CD8-positive, alpha-beta memory T cell (primary cell): ENCODE data around the gene ZNF358. TPM values are rescaled to one million over a fixed set of nuclear protein-coding genes. Genes with fewer than 3 reads are reported as not detected.

Source experiments
- CTCF ChIA-PET: fragments of 350-600 bp; sonication (Branson Sonifier 250); formaldehyde crosslinking; loops from one replicate; lab custom pipeline; 2021; ENCODE audit warnings: antibody characterized with exemption; lab: Charles Lee
- POLR2A ChIA-PET: fragments of 350-600 bp; sonication (Branson Sonifier 250); formaldehyde crosslinking; loops from one replicate; lab custom pipeline; 2021; ENCODE audit warnings: antibody characterized with exemption; lab: Charles Lee
- DNase-seq, 5 donors: peaks; one replicate each; pipeline versions ENCODE4 v3.0.0 to v3.0.0-alpha.2; 2020 to 2022; ENCODE audit warnings: mixed read lengths in 1 of 5
- H3K27ac ChIP-seq: one replicate; pipeline ENCODE4 v1.7.0; 2013; ENCODE audit warnings: low read depth, mild to moderate bottlenecking, low read length, moderate library complexity
- H3K27me3 ChIP-seq: 2 replicates; pipeline ENCODE4 v1.7.0; 2013; ENCODE audit warnings: low read length, mild to moderate bottlenecking; ENCODE audit not compliant: insufficient read depth, poor library complexity, severe bottlenecking
- H3K36me3 ChIP-seq: 2 replicates; pipeline ENCODE4 v1.7.0; 2013; ENCODE audit warnings: mild to moderate bottlenecking, low read length, moderate library complexity; ENCODE audit not compliant: insufficient read depth
- H3K4me1 ChIP-seq: 2 replicates; pipeline ENCODE4 v1.7.0; 2013; ENCODE audit warnings: mild to moderate bottlenecking, low read length, moderate library complexity; ENCODE audit not compliant: insufficient read depth
- H3K4me3 ChIP-seq: 2 replicates; pipeline ENCODE4 v1.7.0; 2013; ENCODE audit warnings: mild to moderate bottlenecking, low read length
- H3K9me3 ChIP-seq: 2 replicates; pipeline ENCODE4 v1.7.0; 2013; ENCODE audit warnings: mild to moderate bottlenecking, low read length
- H3K27ac Mint-ChIP-seq, 8 donors: one replicate each; pipeline ENCODE4 v1.8.0; 2020 to 2021; ENCODE audit warnings: mixed read lengths in 8 of 8, mild to moderate bottlenecking in 6 of 8, inconsistent platforms in 3 of 8, moderate library complexity in 3 of 8
- H3K27me3 Mint-ChIP-seq, 2 donors: one replicate each; pipeline ENCODE4 v1.8.0; 2020 to 2021; ENCODE audit warnings: mixed read lengths in 2 of 2, mild to moderate bottlenecking in 1 of 2, moderate library complexity in 1 of 2
- H3K36me3 Mint-ChIP-seq, 3 donors: one replicate each; pipeline ENCODE4 v1.8.0; 2020 to 2021; ENCODE audit warnings: mixed read lengths in 3 of 3, inconsistent platforms in 1 of 3, mild to moderate bottlenecking in 1 of 3
- H3K4me1 Mint-ChIP-seq, 3 donors: one replicate each; pipeline ENCODE4 v1.8.0; 2020 to 2021; ENCODE audit warnings: mixed read lengths in 3 of 3, inconsistent platforms in 1 of 3, mild to moderate bottlenecking in 1 of 3
- H3K4me3 Mint-ChIP-seq, 7 donors: one replicate each; pipeline ENCODE4 v1.8.0; 2020 to 2021; ENCODE audit warnings: mixed read lengths in 7 of 7, mild to moderate bottlenecking in 6 of 7, moderate library complexity in 4 of 7, inconsistent platforms in 2 of 7
- H3K9me3 Mint-ChIP-seq, 5 donors: one replicate each; pipeline ENCODE4 v1.8.0; 2020 to 2022; ENCODE audit warnings: mixed read lengths in 5 of 5, mild to moderate bottlenecking in 3 of 5, moderate library complexity in 2 of 5, inconsistent platforms in 1 of 5
- polyA plus RNA-seq: library from polyadenylated mRNA; unstranded; fragments of 300-500 nt; fragmentation: Illumina TruSeq; gene quantifications from one replicate; pipeline ENCODE4 v1.2.3, GENCODE V29; 2021
- total RNA-seq, 2 experiments: library from RNA; stranded (reverse); gene quantifications; one replicate each; pipeline ENCODE4 v1.2.3, GENCODE V29; 2021

The ZNF358 gene
- total and polyA plus RNA-seq, 3 experiments from 2014 or later = 2.5 to 8.9 (median 7.6) TPM

GRCh38 chr19:7494416-7495098, 21.3 kb upstream of the ZNF358 start:
- Histone ChIP-seq H3K9me3 (no peaks in the 10 kb centered on the region), H3K27ac (peak overlapping the region; percentile 47), H3K36me3 (no peaks in the 10 kb centered on the region), H3K27me3 (no peaks in the 10 kb centered on the region), H3K4me1 (peaks cover 1% of the 10 kb centered on the region), H3K4me3 (no peak overlapping the region)
- ChIA-PET POLR2A (no interaction called here), CTCF (no interaction called here)
- Mint-ChIP-seq H3K27ac (no peak overlapping the region), H3K4me1 (peaks cover 6 to 12% (median 11%) of the 10 kb centered on the region in 3 donors), H3K36me3 (peaks cover 0 to 1% (median 0%) of the 10 kb centered on the region in 3 donors), H3K9me3 (peaks cover 0 to 2% (median 0%) of the 10 kb centered on the region in 5 donors), H3K27me3 (peaks cover 14 to 21% of the 10 kb centered on the region in 2 donors), H3K4me3 (no peak overlapping the region)
- DNase-seq = no peak

- Histone ChIP-seq H3K4me1 (no peaks in the 10 kb centered on the region), H3K9me3 (no peaks in the 10 kb centered on the region), H3K27me3 (no peaks in the 10 kb centered on the region), H3K36me3 (no peaks in the 10 kb centered on the region), H3K4me3 (no peak overlapping the region), H3K27ac (no peak overlapping the region)
- DNase-seq = no peak
- H3K36me3 Mint-ChIP-seq = peaks cover 0 to 1% (median 0%) of the 10 kb centered on the region in 3 donors
- no peak overlapping the region for H3K4me3 Mint-ChIP-seq
- H3K27me3 Mint-ChIP-seq = peaks cover 24 to 36% of the 10 kb centered on the region in 2 donors
- peaks cover 0 to 2% (median 0%) of the 10 kb centered on the region in 5 donors for H3K9me3 Mint-ChIP-seq
- peak overlapping the region in 1 of 8 donors; percentile 28 for H3K27ac Mint-ChIP-seq
- peaks cover 5% of the 10 kb centered on the region in 3 donors for H3K4me1 Mint-ChIP-seq
- ChIA-PET POLR2A (no interaction called here), CTCF (no interaction called here)
Measured at GRCh38 chr19:7497292-7497691, 18.6 kb upstream of the ZNF358 start.

- Mint-ChIP-seq H3K9me3 (peaks cover 0 to 2% (median 0%) of the 10 kb centered on the region in 5 donors), H3K27me3 (peaks cover 43 to 53% of the 10 kb centered on the region in 2 donors), H3K4me1 (peaks cover 6 to 9% (median 7%) of the 10 kb centered on the region in 3 donors), H3K27ac (no peak overlapping the region), H3K36me3 (no peaks in the 10 kb centered on the region), H3K4me3 (peak overlapping the region in 4 of 7 donors; percentile 19 to 56 (median 43))
- ChIA-PET CTCF (no interaction called here), POLR2A (no interaction called here)
- Histone ChIP-seq H3K4me1 (peaks cover 8% of the 10 kb centered on the region), H3K9me3 (no peaks in the 10 kb centered on the region), H3K27me3 (peaks cover 9% of the 10 kb centered on the region), H3K36me3 (no peaks in the 10 kb centered on the region), H3K4me3 (no peak overlapping the region), H3K27ac (no peak overlapping the region)
- no peak for DNase-seq
Measured at GRCh38 chr19:7500811-7501450, 15.0 kb upstream of the ZNF358 start.

- H3K9me3 ChIP-seq = no peaks in the 10 kb centered on the region
- Mint-ChIP-seq H3K4me1 (peaks cover 7 to 12% (median 9%) of the 10 kb centered on the region in 3 donors), H3K27ac (no peak overlapping the region), H3K9me3 (peaks cover 0 to 2% (median 0%) of the 10 kb centered on the region in 5 donors), H3K27me3 (peaks cover 45 to 51% of the 10 kb centered on the region in 2 donors), H3K4me3 (no peak overlapping the region), H3K36me3 (no peaks in the 10 kb centered on the region)
- H3K4me1 ChIP-seq = peaks cover 8% of the 10 kb centered on the region
- no peak for DNase-seq
- no peak overlapping the region for H3K4me3 ChIP-seq
- no peaks in the 10 kb centered on the region for H3K36me3 ChIP-seq
- ChIA-PET POLR2A (interaction anchor here (0.6 kb wide), 1 partner anchor 12 kb away, joined by 17 read pairs; no protein-coding TSS in a partner anchor), CTCF (no interaction called here)
- H3K27me3 ChIP-seq = peaks cover 9% of the 10 kb centered on the region
- H3K27ac ChIP-seq = no peak overlapping the region
Measured at GRCh38 chr19:7502552-7502951, 13.4 kb upstream of the ZNF358 start.

GRCh38 chr19:7504684-7505083, 11.2 kb upstream of the ZNF358 start:
- ChIA-PET CTCF (interaction anchor here (0.6 kb wide), 1 partner anchor 15 kb away, joined by 3 read pairs; no protein-coding TSS in a partner anchor), POLR2A (no interaction called here)
- H3K27ac Mint-ChIP-seq = no peak overlapping the region
- peaks cover 7 to 12% (median 8%) of the 10 kb centered on the region in 3 donors for H3K4me1 Mint-ChIP-seq
- peaks cover 36 to 59% of the 10 kb centered on the region in 2 donors for H3K27me3 Mint-ChIP-seq
- Histone ChIP-seq H3K27ac (no peak overlapping the region), H3K4me1 (peaks cover 8% of the 10 kb centered on the region), H3K36me3 (no peaks in the 10 kb centered on the region), H3K9me3 (no peaks in the 10 kb centered on the region), H3K4me3 (no peak overlapping the region), H3K27me3 (peaks cover 9% of the 10 kb centered on the region)
- H3K36me3 Mint-ChIP-seq = no peaks in the 10 kb centered on the region
- H3K9me3 Mint-ChIP-seq = no peaks in the 10 kb centered on the region
- no peak overlapping the region for H3K4me3 Mint-ChIP-seq
- no peak for DNase-seq

GRCh38 chr19:7505288-7505681, 10.6 kb upstream of the ZNF358 start:
- ChIA-PET POLR2A (no interaction called here), CTCF (interaction anchor here (0.6 kb wide), 1 partner anchor 15 kb away, joined by 3 read pairs; no protein-coding TSS in a partner anchor)
- Mint-ChIP-seq H3K36me3 (no peaks in the 10 kb centered on the region), H3K9me3 (no peaks in the 10 kb centered on the region), H3K27ac (peak overlapping the region in 1 of 8 donors; percentile 19), H3K4me1 (peaks cover 7 to 12% (median 8%) of the 10 kb centered on the region in 3 donors), H3K4me3 (peak overlapping the region in 3 of 7 donors; percentile 29 to 41 (median 32)), H3K27me3 (peaks cover 42 to 56% of the 10 kb centered on the region in 2 donors)
- H3K9me3 ChIP-seq = no peaks in the 10 kb centered on the region
- H3K27ac ChIP-seq = no peak overlapping the region
- peaks cover 9% of the 10 kb centered on the region for H3K27me3 ChIP-seq
- no peak overlapping the region for H3K4me3 ChIP-seq
- no peak for DNase-seq
- H3K4me1 ChIP-seq = peaks cover 8% of the 10 kb centered on the region
- no peaks in the 10 kb centered on the region for H3K36me3 ChIP-seq

- H3K9me3 ChIP-seq = no peaks in the 10 kb centered on the region
- H3K4me3 ChIP-seq = no peak overlapping the region
- peaks cover 7 to 12% (median 8%) of the 10 kb centered on the region in 3 donors for H3K4me1 Mint-ChIP-seq
- peaks cover 9% of the 10 kb centered on the region for H3K27me3 ChIP-seq
- POLR2A ChIA-PET = interaction anchor here (0.7 kb wide), 1 partner anchor 19 kb away, joined by 9 read pairs; no protein-coding TSS in a partner anchor
- H3K27me3 Mint-ChIP-seq = peaks cover 43 to 56% of the 10 kb centered on the region in 2 donors
- H3K36me3 Mint-ChIP-seq = no peaks in the 10 kb centered on the region
- no peaks in the 10 kb centered on the region for H3K9me3 Mint-ChIP-seq
- no peaks in the 10 kb centered on the region for H3K36me3 ChIP-seq
- H3K27ac Mint-ChIP-seq = peak overlapping the region in 1 of 8 donors; percentile 19
- CTCF ChIA-PET = no interaction called here
- peaks cover 8% of the 10 kb centered on the region for H3K4me1 ChIP-seq
- no peak overlapping the region for H3K27ac ChIP-seq
- no peak for DNase-seq
- H3K4me3 Mint-ChIP-seq = peak overlapping the region in 3 of 7 donors; percentile 29 to 41 (median 32)
Measured at GRCh38 chr19:7505682-7506384, 10.1 kb upstream of the ZNF358 start.
